OCI-LY3 (cell line): Measurements from ENCODE around the gene INO80D.

Source experiments
- EZH2phosphoT487 ChIP-seq: fragments of 200-600 bp; shearing (Covaris generic); IDR thresholded peaks from 2 replicates; pipeline ENCODE4 v1.6.1; 2018; ENCODE audit warnings: antibody characterized with exemption, mixed run types, low read depth
- TF ChIP-seq, protein P1 (sequence below): fragments of 200-600, 300-600 bp; sonication (generic); IDR thresholded peaks from 2 replicates; pipeline ENCODE4 v1.5.1; 2014; ENCODE audit warnings: antibody characterized with exemption, low read length, low read depth

DNA sequence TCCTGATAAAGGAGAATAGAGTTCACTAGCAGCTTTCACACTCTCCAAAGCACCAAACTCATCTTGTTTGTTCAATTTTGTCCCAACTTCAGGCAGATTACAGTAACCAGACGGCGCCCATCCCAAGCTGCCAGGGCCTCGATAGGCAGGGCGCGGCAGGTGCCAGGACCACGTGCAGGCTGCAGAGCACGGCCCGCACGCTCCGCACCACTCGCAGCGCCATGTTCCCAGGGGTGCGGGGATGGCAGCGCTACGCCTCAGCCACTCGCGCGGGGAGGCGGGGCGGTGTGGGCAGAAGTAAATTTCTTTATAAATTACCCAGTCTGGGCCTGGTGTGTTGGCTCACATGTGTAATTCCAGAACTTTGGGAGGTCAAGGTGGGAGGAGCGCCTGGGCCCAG lies 30.3 kb upstream of the INO80D start:
- TF ChIP-seq, protein P1, sequence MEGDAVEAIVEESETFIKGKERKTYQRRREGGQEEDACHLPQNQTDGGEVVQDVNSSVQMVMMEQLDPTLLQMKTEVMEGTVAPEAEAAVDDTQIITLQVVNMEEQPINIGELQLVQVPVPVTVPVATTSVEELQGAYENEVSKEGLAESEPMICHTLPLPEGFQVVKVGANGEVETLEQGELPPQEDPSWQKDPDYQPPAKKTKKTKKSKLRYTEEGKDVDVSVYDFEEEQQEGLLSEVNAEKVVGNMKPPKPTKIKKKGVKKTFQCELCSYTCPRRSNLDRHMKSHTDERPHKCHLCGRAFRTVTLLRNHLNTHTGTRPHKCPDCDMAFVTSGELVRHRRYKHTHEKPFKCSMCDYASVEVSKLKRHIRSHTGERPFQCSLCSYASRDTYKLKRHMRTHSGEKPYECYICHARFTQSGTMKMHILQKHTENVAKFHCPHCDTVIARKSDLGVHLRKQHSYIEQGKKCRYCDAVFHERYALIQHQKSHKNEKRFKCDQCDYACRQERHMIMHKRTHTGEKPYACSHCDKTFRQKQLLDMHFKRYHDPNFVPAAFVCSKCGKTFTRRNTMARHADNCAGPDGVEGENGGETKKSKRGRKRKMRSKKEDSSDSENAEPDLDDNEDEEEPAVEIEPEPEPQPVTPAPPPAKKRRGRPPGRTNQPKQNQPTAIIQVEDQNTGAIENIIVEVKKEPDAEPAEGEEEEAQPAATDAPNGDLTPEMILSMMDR: no peak
- no peak for TF ChIP-seq EZH2phosphoT487
